ENCODE data around the gene IGSF21.

Gene IGSF21

DNA sequence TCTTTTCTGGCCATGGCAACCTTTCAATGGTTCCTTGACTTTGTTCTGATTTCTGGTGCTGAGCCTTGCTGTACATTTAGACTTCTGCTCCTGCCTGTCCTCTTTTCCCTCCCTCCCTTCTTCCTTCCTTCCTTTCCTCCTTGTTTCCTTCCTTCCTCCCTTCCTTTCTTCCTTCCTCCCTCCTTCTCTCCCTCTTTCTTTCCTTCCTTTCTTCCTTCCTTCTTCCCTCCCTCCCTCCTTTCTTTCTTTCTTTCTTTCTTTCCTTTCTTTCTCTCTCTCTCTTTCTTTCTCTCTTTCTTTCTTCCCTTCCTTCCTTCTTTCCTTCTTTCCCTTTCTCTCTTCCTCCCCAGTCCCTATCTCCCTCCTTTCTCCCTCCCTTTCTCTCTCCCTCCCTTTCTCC lies 10.4 kb upstream of the IGSF21 start:
- DNase-seq: no peak

DNA sequence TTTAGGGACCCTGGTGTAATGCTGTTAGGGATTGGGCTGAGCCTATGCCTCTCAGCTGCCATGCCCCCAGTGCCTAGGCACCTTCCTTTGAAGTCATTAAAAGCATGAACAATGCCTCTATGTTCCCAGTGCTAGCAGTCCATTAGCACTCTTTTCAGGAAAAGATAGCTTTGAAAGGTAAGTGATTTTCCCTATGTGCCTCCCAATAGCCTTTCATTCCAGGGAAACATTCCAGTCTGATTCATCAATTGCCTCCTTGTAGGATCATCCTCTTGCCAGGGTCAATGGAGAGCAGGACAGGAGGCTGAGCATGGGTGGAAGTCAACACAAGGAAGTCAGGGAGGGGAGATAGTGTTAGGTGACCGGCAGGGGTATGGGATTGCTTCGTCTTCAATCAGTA lies 8.6 kb upstream of the IGSF21 start:
- no peak for DNase-seq

DNA sequence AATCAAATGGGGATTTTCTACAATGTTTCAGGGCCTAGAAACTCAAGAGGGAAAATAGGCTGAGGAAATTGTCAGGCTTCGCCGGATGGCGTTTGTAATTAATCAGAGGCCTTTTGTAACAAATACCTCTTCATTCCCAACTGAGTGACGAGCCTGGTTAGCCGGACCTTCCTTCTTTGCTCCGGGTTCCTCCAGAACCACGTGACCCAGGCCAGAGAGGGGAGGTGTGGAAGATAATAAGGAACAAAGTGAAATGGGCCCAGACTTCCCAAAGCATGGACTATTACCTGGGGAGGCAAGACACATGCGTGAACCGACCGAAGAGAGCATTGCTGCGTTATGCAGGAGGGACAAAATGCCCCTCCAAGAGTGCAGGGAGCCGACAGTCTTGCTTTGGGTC lies 7.5 kb upstream of the IGSF21 start:
- DNase-seq: no peak

DNA sequence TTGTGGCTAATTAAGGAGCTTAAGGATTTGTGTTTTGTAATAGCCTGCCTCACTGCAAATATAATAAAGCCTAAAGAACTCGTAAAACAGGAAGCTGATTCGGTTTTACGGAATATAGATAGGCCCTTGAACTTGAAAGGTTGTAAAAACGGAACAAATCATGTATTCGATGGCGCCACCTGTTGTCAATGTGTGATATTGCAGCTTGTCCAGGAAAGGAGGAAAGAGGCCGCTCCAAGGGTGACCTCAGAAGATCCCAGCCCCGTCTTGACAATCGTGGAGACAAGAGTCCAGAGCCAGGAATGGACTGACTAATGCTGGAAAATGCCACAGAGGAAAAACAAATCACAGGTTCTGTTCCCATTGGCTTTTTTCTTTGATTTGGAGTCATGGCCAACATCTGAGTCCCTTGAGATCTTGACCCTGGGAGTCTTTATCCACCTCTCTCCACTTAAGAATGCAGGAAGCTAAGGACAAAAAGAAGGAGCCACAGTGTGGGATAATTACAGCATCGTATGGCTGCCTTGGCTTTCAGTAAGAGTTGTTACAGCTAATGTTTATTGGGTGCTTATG lies 7.0 kb upstream of the IGSF21 start:
- DNase-seq: no peak

DNA sequence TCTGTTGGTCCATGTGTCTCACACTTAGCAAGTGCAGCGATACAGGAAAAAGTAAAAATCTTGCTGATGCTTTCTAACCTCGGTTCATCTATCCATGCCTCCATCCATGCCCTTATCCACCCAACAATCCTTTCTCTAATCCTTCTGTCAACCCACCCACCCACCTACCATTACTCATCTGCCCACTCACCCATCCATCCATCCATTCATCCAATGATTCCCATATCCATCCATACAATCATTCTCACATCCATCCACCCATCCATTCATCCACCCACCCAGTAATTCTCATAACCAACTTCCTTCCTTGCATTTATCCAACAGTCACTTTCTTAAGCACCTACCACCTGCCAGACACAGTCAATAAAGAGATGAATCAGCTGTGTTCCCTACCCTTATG lies 6.1 kb upstream of the IGSF21 start:
- no peak for DNase-seq

DNA sequence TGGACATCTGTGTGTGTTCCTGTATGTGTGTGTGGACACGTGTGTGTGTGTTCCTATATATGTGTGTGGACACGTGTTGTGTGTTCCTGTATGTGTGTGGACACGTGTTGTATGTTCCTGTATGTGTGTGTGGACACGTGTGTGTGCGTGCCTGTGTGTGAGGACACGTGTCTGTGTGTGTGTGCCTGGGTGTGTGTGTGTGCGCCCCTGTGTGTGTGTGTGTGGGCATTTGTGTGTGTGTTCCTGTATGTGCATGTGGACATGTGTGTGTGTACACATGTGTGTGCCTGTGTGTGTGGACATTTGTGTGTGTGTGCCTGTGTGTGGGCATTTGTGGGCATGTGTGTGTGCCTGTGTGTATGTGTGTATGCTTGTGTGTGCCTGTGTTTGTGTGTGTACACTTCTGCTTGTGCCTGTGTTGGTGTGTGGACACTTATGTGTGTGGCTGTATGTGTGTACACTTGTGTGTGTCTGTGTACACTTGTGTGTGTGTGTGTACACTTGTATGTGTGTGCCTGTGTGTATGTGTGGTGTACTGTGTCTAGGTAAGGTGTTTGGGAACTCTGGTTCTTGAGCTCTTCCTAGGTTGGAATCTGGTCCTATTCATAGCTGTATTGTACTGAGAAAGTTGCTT lies 3.7 kb upstream of the IGSF21 start:
- DNase-seq: no peak

DNA sequence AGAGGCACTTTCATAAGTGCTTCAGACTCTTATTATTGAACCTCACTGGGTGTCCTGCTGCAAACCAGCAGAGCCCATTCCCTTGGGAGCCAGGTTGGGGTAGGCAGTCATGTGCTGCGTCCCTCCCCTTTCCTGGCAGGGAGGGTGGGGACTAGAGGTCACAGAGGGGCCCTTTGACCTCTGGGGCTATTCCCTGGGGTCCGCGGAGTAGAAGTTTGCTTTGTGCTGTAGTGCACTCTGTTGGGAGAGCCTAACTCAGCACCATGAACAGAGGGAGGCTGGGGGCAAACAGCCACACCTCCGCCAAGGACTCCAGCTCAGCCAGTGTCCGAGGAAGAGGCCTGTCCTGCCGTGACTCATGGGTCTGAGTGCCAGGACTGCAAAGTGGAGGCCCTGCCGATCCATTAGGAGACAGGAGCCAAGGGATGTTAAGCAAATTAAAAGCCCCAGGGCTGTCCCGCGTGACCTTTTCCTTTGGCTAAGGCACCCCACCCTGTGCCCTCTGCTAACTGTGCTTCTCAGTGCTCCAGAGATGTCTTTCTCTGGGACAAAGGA lies 3.0 kb upstream of the IGSF21 start:
- DNase-seq: no peak

DNA sequence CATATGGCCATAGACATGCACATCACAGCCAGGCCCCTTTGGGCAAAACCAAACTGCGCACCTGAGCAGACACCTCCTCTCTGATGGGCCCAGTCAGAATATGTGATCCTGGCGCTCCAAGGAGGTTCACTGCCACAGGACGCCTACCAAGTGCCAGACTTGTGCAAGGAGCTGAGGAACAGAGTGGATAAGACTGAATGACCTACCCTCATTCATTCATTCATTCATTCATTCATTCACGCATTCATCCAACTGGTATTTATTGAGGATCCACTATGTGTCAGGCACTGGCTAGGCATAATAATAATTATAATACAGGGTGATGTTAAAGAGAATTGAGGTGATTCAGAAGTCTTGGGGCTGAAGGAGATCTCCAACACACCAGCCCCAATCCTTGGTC lies 2.4 kb upstream of the IGSF21 start:
- no peak for DNase-seq

DNA sequence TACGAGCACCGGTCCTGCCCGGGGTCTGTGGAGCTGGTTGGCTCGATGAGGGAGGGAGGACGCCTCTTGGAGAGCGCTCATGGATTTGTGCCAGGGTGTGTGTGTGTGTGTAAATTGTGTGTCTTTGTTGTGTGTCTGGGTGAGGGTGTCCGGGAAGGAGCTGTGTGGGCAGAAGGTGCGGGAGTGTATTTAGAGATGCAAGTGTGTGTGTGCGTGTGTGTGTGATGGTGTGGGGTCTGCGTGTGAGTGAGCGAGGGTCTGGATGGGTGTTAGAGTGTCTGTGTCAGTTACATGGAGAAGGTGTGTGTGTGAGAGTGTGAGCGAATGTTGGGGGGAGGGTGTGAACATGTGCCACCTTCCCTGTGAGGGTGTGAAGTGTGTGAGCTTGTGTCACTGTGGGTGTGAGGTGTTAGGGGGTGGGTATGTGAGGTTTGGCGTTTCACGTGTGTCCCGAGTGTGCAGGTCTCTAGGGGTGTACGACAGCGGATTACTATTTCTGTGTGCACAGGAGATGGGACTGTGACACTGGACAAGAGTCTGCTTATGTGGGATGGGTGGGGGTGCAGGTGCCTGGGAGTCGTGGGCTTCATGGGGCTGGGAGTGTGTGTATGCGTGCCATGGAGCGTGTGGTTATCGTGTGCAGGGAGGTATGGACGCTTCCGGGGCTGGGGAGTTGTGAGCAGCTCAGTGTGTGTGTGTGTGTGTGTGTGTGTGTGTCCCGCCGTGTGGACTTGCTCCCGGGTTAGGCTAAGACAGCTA lies 880 bp downstream of the IGSF21 start:
- no peak for DNase-seq

DNA sequence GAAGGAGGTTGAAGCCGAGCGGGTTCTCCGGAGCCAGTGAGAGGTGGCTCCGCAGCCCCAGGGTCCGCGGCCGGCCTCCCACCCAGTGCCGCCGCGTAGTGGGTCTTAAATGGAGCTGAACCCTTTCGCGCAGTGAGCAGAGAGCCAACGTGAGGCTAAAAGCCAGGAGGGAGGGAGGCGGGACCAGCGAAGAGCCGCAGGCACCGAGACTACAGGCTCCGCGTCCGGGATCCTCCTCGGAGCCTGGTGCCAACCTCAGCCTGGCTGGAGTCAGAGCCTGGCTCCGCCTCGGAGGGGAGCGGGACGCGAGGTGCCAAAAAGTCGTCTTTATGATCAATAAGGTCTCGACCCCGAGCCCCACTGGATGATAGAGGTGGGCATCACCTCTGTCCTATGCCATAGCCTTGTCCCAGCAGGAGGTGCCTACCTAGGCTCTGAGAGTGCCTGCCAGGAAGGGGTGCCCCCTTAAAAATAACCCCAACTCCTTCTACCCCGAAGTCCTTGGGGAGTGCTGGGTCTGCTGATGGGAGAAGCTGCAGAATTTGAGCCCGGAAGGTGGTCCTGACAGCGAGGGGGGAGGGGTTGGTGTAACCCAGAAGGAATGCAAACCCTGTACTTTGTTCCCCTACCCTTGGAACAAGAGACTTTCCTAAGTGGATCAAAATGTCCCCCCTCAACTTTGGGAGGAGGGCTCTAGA lies 1.6 kb downstream of the IGSF21 start:
- no peak for DNase-seq

DNA sequence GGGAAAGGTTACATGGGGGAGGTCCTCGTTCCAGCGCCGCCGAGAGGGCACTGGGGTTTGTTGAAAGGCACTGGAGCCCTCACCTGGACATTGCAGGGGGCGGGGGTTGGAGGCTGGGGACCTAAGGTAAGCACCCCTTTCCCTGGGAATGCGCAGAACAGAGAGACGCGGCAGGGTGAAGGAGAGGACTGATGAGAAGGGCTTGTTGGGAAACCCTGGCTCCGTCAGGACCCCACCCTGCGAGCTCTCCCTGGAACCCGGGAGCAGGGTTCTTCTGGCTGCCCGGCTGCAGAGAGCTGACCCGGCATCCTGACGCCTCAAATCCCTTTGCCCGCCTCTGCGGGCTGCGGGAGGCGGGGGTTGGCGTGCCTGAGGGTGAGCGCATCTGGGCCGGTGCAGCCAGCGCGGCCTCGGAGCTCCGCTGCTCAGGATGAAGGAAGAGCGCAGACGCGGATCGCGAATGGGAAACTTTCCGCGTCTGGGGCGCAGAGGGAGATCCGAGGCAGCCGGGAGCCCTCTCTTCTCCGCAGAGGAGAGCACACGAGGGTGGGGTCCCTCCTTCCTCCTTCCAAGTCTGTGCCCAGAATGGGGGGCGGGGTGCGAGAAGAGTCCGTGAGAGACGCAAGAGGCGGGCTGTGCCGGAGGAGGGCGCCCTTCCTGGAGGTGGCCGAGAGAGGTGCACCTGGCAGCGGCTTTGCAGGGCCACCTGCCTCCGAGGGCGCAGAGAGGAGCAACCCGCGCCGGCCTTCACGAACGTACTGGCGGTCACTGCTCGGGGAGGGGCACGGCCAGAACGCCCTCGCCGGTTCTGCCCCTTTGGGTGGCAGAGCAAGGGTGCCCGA lies 2.4 kb downstream of the IGSF21 start:
- no peak for DNase-seq

DNA sequence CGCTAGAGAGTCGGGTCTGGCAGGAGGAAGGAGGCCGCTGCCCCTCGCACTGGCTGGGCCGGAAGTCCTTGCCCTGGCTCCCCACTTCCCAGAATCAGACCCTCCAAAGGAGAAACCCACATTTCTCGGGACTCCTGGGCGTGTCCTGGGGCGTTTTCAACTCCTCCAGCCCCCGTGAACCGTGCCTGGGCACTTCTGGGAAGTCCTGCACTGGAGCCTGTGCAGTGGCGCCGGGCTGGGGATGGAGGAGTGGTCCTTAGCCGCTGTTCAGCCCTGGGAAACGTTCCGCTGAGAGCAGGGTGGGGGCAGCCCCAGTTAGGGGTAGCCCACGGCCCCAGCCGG lies 3.0 kb downstream of the IGSF21 start:
- DNase-seq: no peak

DNA sequence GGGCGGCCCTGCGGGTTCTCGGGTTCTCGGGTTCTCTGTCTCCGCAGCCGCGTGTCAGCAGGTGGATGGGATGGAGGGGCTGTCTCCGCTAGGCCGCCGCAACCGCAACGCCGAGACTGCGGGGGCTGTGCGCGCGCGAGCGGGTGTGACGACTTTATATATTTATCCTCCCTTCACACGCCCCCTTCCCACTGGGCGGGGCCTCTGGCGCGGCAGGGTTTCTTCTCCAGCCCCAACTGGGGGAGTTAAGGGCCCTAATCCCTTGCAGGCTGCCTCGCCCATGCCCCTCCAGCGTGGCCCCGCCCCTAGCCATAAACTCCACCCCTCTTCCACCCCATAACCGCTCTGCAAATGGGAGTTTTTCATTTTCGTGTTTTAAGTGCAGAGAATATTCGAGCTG lies 3.4 kb downstream of the IGSF21 start:
- no peak for DNase-seq

DNA sequence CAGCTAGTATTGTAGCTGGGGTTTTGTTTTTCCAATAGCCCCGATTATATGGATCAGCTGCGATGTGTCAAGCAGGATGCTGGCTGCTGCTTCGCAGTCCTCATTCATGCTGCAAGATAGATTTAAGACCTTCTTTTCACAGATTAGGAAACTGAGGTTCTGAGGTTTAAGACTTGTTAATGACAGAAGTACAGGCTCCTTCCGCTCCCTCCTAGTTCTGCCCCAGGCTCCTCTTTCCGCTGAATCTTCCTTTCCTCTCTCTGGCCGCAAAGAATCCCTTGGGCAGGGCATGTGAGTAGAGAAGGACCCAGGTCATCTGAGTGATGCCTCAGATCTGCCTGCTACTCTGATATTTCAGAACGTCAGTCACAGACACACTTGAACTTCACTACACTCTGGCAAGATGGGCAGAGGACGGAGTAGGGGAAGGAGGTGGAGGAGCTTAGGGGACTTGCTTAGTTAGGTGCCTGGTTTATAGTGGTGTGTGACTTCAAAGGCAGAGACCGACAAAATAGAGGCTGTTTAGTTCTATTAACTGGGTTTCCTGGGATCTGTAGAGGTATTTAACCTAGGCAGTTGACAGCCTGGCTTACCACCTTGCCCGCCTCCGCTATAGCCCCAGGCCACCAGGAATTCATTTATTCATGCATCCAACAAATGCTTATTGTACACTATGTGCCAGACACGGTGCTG lies 4.2 kb downstream of the IGSF21 start:
- no peak for DNase-seq

DNA sequence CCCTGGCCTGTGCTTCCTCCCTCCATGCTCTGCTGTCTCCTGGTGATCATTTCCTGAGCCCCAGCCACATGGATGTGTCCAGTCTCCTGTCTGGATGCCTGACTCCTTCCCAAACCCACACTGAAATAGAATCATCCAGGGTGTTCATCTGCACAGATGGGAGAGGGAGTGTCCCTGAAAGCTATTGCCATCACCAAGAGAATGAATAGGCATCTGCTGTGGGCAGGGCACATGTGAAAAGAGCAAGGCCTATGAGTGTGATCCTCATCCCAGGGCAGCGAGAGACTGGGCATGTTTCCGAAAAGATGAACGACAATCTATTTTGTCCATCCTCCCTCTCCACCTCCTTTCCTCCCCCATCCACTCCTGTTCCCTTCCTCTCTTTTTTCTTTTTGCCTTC lies 5.0 kb downstream of the IGSF21 start:
- DNase-seq: no peak

DNA sequence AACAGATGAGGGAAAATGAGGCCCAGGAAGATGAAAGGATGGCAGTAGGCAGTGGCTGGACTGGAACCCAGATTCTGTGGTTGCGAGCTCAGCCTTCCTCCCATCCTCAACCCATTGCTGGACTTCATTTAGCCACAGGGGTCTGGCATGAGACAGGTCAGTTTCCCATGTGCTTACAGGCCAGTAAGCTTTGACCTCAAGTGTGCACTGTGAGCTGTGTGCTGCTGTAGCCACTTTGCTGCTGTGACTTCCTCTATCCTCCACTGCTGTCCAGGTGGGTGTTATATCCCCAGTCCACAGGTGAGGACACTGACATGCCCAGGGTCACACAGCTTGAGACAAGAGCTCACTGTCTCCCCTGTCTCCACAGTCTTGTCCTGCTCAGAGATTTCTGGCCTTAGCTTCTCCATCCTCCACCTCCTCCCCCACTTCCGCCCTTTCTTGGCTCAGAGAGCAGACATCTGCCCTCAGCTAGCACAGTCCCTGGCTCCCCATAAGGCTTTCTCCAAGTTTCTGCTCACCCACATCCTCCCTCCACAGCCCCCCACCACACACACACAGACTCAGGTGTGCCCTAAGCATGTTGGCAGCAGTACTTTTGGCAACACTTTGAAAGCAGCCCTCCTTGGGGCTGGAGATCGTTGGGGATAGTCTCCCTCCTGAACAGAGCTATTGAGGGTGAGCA lies 7.3 kb downstream of the IGSF21 start:
- no peak for DNase-seq

DNA sequence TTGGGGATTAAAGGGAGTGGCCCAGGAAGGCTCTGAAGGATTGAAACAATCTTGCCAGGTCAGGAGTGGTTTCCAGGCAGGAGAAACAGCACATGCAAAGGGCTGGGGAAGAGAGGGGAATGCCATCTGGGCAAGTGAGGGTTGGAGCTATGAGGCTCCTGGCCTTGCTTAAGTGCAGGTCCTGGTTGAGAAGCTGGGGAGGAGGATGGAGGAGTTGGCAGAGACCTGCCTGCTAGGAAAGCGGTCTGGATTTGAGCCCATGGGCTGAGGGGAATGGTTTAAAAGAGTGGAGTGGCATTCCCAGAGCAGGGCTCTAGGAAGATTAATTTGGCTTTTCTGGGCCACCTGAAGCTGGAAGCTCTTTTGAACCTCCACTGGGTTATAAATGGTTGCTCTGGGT lies 9.2 kb downstream of the IGSF21 start:
- DNase-seq: no peak

DNA sequence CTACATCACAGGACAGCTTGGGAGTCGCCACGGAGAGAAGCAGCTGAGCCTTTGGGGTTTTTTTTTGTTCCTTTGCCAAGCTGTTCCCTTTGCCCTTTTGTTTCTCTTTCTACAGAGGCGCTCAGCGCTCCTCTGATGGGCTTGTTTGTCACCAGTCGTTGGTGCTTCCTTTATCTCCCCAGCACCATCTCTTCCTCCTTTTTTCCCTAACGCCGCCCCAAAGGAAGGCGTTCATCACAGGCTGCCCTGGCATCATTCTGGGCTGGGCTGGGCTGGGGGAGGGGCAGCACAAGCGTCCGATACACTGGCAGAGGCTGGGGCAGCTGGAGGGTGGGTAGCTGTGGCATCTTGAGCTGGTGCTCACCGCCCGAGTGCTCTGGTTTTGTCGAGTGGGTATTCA lies 10.5 kb downstream of the IGSF21 start:
- DNase-seq: no peak

DNA sequence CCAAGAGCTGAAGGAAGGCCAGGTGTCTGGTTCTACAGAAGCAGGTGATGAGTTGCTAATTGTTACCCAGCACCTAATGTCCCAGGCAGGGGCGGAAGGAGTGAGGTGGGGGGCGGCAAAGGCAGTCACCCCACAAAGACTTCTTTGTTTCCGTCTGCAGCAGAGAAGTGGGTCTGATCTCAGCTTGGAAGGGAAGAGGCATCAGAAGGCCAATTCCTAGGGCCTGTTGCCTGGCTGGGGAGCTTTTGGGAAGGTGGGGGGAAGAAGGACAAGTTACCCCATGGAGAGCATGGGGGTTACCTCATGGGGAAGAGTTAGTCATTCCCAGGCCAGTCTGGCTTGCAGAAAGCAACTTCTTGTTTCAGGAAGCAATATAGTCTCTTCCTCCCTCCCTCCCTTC lies 10.9 kb downstream of the IGSF21 start:
- no peak for DNase-seq

DNA sequence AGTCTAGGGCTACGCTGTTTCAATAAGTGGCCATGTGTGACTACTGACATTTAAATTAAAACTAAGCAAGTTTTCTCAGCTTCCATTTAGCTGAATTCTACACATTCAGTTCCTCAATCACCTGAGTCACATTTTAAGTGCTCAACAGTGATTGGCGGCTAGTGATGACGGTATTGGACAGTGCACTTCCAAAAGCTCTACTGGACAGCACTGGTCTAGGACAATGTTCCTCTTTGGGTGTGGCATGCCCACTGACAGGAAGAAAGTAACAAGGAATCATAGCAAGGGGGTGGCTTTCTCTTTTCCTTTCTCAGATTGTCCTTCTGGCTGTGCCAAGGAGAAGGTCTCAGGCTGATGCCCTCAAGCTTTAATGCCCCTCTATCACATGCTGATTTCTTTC lies 11.7 kb downstream of the IGSF21 start:
- DNase-seq: no peak

DNA sequence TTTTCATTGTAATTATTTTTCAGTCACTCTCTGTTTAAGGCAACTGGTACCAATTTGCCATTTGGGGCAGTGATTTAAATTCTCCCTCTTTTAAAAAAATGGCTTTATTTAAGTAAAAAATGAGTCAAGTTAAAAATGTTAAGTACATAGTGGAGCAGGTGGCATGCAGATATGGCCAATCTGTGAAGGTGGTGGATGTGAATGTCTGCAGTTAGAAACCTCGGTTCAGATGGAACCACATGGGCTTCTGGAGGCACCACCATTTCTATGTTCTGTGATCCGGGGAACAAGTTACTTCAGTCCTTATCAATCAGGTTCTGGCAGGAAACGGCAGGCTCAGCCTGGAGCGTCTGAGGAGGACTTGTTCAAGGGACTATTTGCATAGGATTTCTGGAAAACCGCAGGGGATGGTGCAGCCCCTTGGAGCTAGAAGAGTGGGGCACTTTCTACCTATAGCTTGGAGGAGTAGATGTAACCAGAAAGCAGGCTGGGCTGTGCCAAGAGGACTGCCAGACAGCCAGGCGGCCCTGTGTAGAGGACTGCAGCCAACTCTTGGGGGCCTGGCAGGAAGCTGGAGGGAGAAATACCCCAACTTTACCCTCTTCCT lies 12.3 kb downstream of the IGSF21 start:
- DNase-seq: no peak
